Activated CD8-positive, alpha-beta memory T cell treated with anti-CD3 and anti-CD28 coated beads for 4 hours (primary cell): ENCODE measurements around the gene PAX1.

Source experiments
- DNase-seq, 2 donors: peaks; one replicate each; pipeline ENCODE4 v3.0.0-alpha.2; 2020; ENCODE audit warnings: low read depth in 2 of 2

The PAX1 gene

DNA sequence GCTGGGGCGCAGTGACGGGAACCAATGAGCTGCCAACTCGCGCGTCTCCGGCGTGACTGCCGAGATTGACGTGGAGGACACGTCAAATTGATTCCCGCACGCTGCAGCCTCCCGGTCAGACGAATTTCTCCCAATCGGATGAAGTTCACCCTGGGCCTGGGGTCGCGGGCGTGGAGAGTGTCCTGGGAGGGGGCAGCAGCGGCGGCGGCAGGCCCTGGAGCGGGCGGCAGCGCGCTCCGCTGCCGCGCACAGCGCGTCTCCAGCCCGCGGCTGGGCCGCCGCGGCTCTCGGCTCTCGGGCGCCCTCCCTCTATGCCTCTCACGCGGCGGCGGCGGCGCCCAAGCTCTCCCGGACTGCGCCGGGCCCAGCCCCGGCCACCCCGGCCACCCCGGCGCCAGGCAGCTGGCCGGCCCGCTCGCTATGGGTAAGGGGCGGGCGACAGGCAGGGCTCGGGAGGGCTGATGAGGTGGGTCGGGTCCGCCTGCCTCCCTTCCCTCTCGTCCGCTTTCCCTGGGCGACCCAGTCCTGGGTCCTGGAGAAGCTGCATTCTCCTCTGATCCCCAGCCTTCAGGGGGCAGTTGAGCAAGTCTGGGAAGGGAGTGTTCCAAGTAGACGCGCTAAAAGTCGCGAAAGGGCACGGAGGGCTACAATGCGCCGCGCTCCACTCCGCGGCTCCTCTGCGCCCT lies at the start of gene PAX1:
PAX1 (plus strand) TSS at position 90 of the 686 bp plus-strand sequence; CDS start at position 139, 49 bp downstream.
- no peak for DNase-seq

DNA sequence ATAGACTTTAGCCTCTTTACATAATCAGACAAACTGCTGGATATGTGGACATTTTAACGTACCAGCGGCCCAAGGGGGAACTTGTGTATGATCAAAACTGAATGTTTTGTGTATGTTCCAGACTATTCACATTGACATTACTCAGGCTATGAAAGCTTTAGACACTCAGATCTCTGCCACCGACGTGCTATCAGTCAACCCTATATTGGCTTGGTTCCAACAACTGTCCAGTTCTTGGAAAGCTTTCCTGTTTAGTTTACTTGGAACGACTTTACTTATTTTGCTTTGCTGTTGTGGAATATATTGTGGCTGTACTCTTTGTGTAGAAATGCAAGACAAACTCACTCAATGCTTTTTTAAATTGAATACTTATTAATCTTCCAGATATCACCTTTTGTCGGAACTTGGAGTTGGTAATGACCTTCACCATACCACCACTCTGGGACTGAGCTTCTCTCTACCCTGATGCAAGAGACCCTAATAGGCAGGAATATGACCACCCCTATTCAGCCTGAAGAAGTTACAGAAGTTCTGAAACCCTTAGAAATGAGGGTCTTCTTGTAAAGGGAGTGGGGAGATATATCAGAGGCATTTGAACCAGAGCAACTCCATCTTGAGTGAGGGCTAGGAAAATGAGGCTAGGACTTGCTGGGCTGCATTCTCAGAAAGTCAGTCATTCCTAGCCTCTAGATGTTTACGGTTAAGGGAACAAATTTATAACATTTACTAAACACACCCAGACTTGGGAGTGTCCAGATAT lies 49.0 kb upstream of the PAX1 start:
- no peak for DNase-seq

DNA sequence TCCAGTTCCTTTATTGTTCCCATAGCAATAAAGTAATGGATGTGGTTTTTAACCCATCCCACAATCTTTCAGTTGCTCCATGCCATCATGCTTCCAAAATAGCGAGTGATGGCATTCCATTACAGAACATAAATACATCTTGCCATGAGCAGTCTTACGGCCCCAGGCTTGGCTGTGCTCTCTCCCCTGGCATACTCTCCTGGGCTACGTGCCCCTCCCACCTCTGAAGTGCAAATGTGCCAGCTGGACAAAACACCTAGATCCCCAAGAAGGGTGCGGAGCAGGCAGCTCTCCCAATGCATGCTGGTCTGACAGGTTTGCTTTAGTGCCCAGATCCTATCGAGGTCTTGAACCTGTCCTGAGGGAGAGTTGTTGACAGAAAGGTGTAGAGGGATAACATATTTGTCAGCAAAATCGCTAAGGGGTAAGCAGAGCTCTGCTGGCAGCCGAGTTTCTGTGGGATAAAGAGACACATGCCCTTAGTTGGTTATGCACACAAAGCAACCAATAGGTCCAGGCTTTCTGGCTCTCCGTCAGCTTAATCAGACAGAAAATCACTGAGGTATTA lies 43.9 kb upstream of the PAX1 start:
- no peak for DNase-seq

DNA sequence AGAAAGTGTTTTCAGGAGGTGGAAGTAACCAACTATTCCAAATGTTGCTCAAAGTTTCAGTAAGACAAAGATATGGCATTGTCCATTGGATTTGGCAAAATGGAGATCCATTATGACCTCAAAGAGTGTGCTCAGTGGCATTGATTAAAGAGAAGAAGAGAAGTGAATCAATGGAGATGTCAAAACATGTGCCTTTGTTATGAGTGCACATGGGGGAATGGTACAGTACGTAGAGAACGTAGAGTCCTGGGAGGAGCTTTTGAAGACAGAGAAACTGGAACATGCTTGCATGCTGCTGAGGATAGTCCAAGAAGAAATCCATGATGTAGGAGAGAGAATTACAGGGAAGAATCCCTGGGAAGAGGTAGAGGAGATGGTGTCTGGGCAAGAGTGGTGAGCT lies 42.0 kb upstream of the PAX1 start:
- no peak for DNase-seq

DNA sequence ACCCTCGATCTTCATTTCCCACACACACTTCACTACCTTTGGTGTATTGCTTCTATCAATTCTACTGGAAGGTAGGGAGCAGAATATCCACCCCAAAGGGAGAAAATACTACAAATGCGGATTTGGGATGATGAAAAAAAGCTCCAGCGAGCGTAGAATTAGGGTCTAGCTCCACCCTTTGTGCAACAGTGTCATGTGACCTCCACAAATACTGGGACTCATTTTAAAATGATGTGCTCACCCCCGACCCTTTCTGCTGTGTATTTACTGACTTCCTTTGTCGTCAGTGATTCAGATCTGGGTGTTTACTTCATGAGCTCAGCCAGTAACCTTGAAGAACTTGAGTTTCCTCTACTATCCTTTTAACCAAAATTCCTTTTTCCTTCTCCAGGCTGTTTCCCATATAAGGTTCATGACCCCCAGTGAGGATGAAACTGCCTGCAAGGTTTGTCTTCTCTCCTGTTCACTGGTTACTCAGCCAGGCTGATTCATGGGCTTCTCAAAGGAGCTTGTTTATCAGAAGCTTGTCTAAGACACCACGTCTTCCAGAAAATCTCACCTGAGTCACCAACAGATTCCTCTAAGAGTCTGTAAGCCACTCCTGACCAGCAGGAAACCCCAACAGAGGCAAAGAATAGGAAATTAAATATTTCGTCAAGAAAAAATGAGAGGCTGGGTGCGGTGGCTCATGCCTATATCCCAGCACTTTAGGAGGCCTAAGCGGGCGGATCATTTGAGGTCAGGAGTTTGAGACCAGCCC lies 39.6 kb upstream of the PAX1 start:
- DNase-seq = no peak

DNA sequence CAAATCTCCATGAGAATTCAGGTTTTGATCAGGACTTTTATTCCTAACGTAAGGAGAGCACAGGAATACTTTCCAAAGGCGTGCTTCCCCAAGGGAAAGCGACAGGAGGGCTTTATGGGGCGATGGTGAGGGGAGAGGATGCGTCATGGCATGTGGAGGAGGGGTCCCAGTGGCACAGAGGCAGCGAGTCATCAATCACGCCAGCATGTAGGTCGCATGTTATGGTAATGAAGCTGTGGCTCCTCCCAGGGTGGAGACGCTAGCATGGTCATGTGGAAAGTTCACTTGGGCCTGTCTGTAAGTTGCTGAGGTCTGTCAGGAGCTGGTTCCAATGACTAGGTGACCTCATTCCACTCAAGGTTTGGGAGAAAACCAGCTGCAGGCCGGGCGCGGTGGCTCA lies 35.3 kb upstream of the PAX1 start:
- no peak for DNase-seq

DNA sequence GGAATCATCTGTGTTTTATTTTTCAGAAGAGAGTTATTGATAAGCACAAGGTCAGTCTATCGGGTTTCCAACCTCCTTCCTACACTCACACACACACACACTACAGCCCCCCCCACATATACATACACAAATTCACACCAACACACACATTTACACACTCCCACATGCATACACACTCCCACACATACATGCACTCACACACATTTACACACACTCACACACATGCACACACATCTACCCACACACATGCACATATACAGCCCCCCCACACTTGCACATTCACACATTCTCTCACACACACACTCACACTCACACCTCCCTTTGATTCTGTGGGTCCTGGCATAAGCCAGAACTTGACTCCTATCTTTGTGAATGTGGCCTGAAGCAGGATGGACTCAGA lies 34.5 kb upstream of the PAX1 start:
- no peak for DNase-seq

DNA sequence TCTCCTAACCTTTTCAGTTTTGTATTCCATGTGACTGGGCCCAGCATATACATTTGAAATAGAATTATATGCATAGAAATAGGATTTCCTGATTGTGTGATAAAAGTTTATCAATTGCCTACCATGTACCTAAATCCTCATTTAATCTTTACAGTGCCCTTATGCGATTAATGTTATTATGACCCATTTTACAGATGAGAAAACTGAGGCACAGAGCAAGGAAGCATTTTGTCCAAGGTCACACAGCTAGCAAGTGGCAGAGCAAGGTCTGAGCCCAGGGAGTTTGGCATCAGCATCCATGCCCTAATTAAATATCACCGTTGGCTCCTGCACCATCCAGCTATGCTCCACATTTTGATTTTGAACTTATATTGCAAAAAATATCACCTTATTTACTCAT lies 28.2 kb upstream of the PAX1 start:
- no peak for DNase-seq

DNA sequence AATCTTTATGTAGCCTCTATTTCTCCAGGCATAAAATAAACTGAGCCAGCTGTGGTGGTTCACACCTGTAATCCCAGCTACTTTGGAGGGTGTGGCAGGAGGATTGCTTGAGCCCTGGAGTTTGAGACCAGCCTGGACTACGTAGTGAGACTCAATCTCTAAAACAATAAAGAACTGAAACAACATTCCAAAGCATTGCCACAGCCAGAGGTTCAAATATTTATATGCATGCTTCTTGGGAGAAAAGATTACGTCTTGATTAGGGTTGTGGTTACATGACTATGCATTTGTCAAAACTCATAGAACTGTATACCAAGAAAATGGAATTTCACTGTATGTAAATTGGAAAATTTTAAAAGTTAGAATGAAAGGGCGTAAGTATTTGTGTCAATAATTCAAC lies 27.7 kb upstream of the PAX1 start:
- no peak for DNase-seq

DNA sequence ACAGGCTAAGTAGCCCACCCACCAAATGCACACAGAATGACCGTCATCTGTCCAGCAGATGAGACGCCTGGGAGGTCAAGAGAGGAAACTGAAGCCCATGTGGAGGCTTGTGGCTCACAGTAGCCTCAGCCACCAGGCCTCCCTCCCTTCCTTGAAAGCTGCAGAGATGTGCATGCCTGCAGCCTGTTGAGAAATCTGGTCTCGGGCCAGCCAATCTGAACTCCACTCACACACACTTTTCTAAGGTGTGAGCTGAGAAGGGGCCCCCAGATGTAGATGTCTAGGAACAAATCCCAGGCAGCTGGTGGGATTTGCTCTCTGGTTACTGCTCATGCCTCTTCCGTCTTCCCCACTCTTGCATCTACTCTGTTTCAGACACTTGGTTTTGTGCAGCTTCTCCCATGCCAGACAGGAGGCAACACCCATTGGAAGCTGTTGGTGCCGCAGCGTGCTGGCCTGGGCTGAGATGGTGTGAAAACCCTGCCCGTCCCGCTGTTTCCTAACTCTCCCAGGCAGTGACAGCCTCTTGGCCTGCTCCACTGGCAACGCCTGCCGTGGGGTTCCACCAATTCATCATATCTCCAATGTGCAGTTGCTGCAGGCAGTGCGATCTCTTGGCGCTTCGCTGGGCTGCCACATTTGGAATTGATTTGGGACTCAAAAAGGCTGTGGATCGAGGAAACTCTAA lies 24.1 kb upstream of the PAX1 start:
- DNase-seq = no peak

DNA sequence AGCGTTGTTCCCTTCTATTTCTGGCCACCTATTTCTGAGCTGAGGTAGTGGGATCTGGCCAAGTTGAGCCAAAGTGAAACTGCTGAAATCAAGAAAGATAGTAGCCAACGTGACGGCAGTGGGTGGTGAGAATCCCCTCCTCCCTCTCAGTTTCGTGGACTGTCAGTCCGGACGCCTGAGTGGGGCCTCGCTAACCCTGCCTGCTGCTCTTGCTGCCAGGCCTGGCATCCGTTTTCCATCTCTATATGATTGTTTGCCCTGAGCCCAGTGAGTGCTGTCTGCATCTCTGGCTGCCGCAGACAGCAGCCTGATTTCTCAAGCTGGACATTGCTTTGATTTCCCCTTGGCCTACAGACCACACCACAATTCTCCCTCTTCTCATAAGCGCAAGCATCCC lies 23.5 kb upstream of the PAX1 start:
- DNase-seq = no peak

DNA sequence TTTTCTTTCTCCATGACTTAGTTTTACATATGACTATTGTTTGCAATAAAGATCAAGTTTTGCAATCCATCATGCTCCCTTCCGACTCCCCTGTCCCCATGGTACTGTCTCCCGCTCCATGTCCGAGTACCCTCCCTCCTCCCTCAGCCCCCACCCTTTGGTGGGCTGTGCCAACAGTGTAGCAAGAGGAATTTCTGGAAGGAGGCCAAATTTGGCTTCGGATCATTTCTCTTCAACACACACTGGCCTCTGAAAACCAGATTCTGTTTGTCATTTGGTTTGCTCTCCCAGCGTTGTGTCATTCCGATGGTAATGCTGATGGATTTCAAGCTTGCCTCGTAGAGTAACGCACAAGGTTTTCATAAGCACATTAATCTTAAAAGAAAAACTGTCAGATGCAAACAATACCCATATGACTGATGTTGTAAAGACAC lies 22.9 kb upstream of the PAX1 start:
- DNase-seq = no peak

DNA sequence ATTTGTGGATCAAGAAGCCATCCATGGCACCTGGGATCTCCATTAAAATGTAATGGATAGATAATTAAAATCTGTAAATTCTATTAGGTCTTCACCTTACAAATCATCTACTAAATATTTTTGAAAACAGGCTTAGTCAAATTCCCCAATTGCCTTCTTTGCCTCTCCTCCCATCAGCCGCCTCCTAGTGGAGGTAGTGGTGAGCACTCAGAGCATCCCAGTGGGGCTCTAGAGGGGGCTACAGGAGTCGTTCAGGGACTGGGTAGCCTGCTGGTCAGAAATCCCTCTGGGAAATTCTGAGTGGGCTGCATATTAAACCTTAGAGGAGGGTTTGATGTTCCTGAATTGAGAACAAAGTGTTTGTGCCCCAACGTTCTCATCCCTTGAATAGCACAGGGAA lies 20.8 kb upstream of the PAX1 start:
- DNase-seq = no peak

DNA sequence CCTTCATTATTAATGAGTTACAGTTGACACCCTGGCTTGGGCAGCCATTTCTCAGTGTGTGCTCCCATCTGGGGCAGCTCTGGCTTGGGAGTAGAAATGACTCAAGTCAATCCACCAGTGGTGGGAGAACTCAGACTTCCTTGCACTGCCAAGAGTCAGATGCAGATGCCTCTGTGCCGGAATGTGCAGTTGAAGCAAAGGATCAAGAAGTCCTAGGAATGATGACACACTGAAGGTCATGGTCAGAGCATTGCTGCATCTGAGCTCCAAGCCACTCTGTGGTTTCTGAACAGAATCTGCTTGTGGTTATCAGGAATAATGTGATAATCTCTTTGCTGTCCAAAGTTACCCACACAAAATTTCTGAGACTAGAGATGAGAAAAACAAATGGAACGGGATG lies 19.5 kb upstream of the PAX1 start:
- no peak for DNase-seq

DNA sequence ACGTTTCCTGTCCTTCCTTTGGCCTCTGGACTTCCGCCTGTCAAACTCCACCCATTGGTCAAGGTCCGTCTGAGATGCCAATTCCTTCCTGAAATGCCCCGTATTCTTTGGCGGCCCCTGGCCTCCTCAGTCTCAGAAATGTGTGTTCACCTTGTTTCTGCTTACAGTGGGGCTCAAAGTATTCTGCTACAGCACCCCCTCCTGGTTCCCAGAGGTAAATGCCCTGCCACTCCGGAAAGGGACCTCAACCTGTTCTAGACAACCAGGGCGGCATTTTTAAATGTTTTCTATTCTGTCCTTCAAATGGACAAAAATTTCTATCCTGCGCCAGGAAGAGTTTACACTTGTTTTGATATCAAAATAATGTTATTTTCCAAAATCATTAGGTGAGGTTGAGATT lies 12.1 kb upstream of the PAX1 start:
- no peak for DNase-seq

DNA sequence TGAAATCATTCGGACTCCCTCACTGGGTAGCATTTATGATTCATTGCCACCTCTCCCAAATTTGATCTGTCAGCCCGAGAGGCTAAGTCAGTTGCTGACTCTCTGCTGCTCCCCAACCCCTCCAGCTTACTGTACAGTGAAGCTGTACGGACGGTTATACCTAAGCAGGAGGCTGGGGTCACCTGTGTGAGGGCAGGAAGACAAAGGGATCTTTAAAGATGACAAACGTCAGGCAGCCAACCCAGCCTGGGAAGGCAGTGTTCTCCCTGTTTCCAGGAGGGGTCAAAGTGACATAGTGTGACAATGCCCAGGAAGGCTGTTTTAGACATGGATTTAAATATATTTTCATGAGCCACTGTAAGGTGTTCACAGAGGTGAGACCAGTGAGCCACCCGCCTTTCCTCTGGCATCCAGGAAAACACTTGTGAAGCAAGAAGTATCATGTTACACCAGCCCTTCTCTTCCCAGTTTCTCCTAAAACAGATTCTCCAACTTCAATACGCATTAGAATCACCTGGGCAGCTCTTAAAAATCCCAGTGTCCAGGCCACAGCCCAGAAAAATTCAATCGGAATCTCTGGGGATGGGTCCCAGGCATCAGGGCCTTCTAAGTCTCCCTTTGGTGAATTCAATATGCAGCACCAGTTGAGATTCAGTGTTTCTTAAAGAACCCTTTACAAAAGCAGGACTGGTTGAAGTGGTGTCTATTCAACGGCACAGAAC lies 6.8 kb upstream of the PAX1 start:
- no peak for DNase-seq

DNA sequence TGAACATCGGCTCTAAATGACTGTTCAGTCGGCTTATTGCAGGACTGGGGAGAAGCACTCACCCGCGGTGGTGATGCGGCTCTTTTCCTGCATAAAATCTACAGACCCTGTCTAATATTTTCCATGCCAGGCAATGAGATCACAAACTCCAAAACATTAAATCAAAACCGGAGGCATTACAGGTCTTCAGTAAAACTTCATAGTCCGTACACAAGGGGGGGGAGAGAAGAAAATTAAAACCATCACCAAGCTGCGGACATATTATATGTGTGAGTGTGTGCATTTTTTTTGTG lies 6.3 kb upstream of the PAX1 start:
- DNase-seq = no peak

DNA sequence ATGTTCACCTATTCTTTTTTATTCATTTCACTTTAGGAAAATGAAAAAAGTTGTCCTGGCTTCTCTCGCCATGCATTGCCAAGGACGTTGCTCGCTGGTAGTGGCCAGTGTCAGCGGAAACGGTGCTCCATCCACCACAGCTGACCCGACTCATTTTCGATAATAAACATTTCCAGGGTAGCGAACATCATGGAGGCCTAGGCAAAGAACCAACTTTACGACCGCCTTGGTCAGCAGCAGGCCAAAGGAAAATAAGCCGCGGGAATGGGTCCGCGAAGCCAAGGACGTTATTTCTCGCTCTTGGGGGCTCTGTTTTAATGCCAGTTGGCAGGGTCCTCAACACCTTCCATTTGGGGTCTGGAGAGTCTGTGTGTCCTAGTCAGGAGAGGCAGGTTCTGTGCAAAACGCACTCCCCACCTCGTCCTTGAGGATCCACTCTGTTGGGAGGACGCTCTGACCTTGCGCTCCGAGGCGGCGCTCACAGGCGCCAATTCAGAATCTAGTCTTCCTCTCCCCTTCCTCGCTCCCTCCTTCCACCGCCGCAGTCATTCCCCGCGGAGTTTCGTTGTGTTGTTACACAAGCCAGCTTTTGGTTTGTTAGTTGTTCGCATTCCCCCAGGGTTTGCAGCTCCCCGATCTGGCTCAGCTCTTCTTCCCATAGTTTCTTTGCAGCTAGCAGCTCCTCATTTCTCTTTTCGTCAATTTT lies 4.1 kb upstream of the PAX1 start:
- no peak for DNase-seq

DNA sequence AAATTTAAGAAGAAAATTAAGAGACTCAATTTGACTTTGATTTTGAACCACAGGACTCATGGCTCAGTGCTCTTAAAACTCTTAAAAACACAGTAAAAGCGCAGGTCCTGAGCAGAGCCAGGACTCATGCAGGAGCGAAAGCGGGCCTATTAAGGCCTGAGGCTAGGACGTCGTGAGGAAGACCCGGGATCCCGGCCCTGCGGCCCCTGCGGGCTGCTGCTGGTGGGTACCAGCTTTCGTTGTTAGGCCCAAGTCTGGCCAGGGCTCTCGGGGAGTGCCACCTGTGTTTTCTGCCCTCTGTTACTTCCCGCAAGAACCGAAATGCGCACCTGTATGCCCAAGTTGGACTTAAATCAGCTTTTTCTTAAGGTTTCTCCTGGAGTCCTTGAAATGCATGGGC lies 3.4 kb upstream of the PAX1 start:
- no peak for DNase-seq

DNA sequence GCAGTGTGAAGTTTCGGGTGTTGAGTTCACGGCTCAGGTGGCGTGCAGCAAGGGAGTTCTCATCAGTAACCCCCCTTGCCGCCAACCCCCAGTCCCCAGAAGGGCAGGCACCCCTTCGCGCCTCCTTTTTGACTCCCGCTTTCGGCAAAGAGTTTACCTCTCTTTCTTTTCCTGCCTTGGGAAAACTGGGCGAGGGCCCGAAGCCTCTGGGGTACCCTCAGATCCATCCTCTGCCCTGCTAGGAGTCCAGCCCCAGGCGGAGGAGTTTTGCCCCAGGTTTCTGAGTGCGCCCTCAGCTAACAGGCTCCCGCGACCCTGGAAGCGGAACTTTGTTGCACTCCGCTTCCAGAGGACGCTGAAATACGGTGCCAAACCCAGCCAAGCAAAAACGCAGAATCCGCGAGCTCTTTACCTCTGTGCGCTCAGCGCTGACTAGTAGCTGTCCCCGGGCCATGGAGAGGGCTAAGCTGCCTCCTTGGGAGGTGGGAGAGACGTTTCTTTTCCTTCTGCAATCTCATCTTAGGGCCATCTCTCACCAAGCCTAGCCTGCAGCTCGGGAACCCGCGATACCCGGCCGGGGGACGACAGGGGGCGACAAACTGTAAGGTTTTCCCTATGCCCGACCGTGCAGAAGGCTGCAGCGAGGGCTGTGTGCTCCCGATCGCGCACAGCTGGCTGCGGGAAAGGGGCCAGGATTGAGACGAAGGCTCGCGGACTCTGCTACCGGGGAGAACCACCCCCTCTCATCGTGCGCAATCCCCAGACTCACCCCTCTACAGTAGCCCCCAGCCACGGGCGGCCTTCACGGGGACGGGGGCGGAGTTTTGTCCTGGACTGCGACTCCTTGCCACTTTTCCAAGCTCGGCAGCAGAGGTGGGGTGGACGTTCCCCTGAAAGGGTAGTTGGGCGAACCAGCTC lies 2.7 kb upstream of the PAX1 start:
- DNase-seq = no peak
